T-helper 1 cell treated with Interleukin-12 subunit alpha and Interleukin-12 subunit beta and Interleukin-4 antibody, amounts not matched to agents 30 μg/mL and 1 μg/mL, for 36 hours (primary cell): ENCODE results near the gene C1QTNF6.
A peak's percentile ranks its signal among the peaks of the same experiment; 100 is the strongest.

Experiments
- H3K27ac Mint-ChIP-seq: one replicate; pipeline ENCODE4 v1.8.0; 2021; ENCODE audit warnings: mild to moderate bottlenecking, mixed read lengths
- H3K27me3 Mint-ChIP-seq: one replicate; pipeline ENCODE4 v1.8.0; 2021; ENCODE audit warnings: low read depth, mixed read lengths
- H3K36me3 Mint-ChIP-seq: one replicate; pipeline ENCODE4 v1.8.0; 2021; ENCODE audit warnings: low read depth, mixed read lengths
- H3K4me1 Mint-ChIP-seq: one replicate; pipeline ENCODE4 v1.8.0; 2021; ENCODE audit warnings: low read depth, mixed read lengths
- H3K4me3 Mint-ChIP-seq: one replicate; pipeline ENCODE4 v1.8.0; 2021; ENCODE audit warnings: mild to moderate bottlenecking, moderate library complexity, mixed read lengths
- H3K9me3 Mint-ChIP-seq: one replicate; pipeline ENCODE4 v1.8.0; 2021; ENCODE audit warnings: mixed read lengths

C1QTNF6 gene

GRCh38 chr22:37135023-37135422 lies 53.0 kb downstream of the C1QTNF6 start:
- H3K27ac Mint-ChIP-seq, result no peak overlapping the region
- H3K4me3 Mint-ChIP-seq, result no peak overlapping the region

GRCh38 chr22:37133304-37134018 lies 54.6 kb downstream of the C1QTNF6 start:
- peaks cover 58% of the 10 kb centered on the region for H3K36me3 Mint-ChIP-seq
- no peaks in the 10 kb centered on the region for H3K27me3 Mint-ChIP-seq
- no peak overlapping the region for H3K27ac Mint-ChIP-seq
- peaks cover 26% of the 10 kb centered on the region for H3K4me1 Mint-ChIP-seq
- no peak overlapping the region for H3K4me3 Mint-ChIP-seq
- no peaks in the 10 kb centered on the region for H3K9me3 Mint-ChIP-seq

More at GRCh38 chr22:37135023-37135422, 53.0 kb downstream of the C1QTNF6 start:
- Mint-ChIP-seq H3K9me3 (no peaks in the 10 kb centered on the region), H3K4me1 (peaks cover 28% of the 10 kb centered on the region), H3K36me3 (peaks cover 60% of the 10 kb centered on the region), H3K27me3 (no peaks in the 10 kb centered on the region)

GRCh38 chr22:37132773-37133172 lies 55.3 kb downstream of the C1QTNF6 start:
- Mint-ChIP-seq H3K27me3 (no peaks in the 10 kb centered on the region), H3K9me3 (no peaks in the 10 kb centered on the region), H3K4me3 (no peak overlapping the region), H3K27ac (peak overlapping the region; percentile 65), H3K4me1 (peaks cover 21% of the 10 kb centered on the region), H3K36me3 (peaks cover 52% of the 10 kb centered on the region)
